ENCODE data around the gene SMIM11. TPM values are rescaled to one million over a fixed set of nuclear protein-coding genes. Genes with fewer than 3 reads are reported as not detected.

SMIM11 gene
- total RNA-seq, 1 donor: 6.5 TPM

DNA sequence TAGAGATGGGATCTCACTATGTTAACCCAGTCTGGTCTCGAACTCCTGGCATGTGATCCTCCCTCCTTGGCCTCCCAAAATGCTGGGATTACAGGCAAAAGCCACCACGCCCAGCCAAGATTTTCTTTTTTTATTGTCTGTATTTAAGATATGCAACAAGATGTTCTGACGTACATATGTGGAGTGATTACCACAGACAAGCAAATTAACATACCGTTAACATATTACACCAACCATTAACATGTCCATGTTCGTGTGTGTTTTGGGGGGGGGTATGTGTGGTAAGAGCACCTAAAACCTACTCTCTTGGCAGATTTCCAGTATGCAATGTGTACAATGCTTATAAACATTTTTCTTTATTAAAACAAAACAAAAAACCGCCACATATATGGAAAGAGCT, 22.1 kb upstream of the SMIM11 start:
- TF ChIP-seq, protein P1, sequence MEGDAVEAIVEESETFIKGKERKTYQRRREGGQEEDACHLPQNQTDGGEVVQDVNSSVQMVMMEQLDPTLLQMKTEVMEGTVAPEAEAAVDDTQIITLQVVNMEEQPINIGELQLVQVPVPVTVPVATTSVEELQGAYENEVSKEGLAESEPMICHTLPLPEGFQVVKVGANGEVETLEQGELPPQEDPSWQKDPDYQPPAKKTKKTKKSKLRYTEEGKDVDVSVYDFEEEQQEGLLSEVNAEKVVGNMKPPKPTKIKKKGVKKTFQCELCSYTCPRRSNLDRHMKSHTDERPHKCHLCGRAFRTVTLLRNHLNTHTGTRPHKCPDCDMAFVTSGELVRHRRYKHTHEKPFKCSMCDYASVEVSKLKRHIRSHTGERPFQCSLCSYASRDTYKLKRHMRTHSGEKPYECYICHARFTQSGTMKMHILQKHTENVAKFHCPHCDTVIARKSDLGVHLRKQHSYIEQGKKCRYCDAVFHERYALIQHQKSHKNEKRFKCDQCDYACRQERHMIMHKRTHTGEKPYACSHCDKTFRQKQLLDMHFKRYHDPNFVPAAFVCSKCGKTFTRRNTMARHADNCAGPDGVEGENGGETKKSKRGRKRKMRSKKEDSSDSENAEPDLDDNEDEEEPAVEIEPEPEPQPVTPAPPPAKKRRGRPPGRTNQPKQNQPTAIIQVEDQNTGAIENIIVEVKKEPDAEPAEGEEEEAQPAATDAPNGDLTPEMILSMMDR (IDR thresholded peaks at IDR 0.05; ENCODE audit: insufficient read depth, low read length): no peak
- H3K4me3 ChIP-seq (ENCODE audit: low read depth, low read length): no peak overlapping the region
- no peak for DNase-seq (ENCODE audit: low read depth)

GRCh38 chr21:34354836-34355235, 20.5 kb upstream of the SMIM11 start:
- H3K4me3 ChIP-seq (ENCODE audit: low read depth, low read length): no peak overlapping the region
- TF ChIP-seq, protein P1 (IDR thresholded peaks at IDR 0.05; ENCODE audit: insufficient read depth, low read length): no peak
- no peak for DNase-seq (ENCODE audit: low read depth)

DNA sequence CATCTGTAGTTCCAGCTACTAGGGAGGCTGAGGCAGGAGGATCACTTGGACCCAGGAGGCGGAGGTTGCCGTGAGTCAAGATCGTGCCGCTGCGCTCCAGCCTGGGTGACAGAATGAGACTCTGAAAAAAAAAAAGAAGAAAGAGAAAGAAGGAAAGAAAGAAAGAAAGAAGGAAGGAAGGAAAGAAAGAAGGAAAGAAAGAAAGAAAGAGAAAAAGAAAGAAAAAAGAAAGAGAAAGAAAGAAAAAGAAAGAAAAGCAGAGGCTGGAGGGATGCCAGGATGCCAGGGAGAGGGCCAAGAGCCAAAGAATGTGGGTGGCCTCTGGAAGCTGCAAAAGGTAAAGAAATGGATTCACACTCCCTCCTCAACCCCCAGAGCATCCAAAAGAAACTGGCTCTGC, 19.7 kb upstream of the SMIM11 start:
- TF ChIP-seq, protein P1 (IDR thresholded peaks at IDR 0.05; ENCODE audit: insufficient read depth, low read length): no peak
- H3K4me3 ChIP-seq (ENCODE audit: low read depth, low read length): no peak overlapping the region
- DNase-seq (ENCODE audit: low read depth): no peak

- no peak for DNase-seq (ENCODE audit: low read depth)
- TF ChIP-seq, protein P1 (IDR thresholded peaks at IDR 0.05; ENCODE audit: insufficient read depth, low read length): no peak
- no peak overlapping the region for H3K4me3 ChIP-seq (ENCODE audit: low read depth, low read length)
Measured at GRCh38 chr21:34357889-34358288, 17.4 kb upstream of the SMIM11 start.

DNA sequence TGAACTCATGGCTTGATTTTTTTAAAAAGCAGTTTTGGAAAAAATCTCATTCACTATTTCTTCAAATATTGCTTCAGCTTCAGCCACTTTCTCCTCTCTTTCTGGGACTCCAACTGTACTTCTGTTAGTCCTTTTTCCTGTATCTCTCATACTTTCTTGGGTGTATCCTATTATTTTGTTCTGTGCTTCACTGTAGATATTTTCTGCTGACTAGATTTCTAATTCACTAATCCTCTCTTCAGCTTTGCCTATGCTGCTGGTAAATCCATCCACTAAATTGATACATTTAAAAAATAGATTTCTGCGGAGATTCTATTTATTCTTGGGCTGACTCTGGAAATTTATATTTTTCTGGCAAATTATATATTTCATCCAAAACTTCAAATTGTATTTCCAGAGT, 16.4 kb upstream of the SMIM11 start:
- no peak for DNase-seq (ENCODE audit: low read depth)
- TF ChIP-seq, protein P1 (IDR thresholded peaks at IDR 0.05; ENCODE audit: insufficient read depth, low read length): no peak
- H3K4me3 ChIP-seq (ENCODE audit: low read depth, low read length): no peak overlapping the region

DNA sequence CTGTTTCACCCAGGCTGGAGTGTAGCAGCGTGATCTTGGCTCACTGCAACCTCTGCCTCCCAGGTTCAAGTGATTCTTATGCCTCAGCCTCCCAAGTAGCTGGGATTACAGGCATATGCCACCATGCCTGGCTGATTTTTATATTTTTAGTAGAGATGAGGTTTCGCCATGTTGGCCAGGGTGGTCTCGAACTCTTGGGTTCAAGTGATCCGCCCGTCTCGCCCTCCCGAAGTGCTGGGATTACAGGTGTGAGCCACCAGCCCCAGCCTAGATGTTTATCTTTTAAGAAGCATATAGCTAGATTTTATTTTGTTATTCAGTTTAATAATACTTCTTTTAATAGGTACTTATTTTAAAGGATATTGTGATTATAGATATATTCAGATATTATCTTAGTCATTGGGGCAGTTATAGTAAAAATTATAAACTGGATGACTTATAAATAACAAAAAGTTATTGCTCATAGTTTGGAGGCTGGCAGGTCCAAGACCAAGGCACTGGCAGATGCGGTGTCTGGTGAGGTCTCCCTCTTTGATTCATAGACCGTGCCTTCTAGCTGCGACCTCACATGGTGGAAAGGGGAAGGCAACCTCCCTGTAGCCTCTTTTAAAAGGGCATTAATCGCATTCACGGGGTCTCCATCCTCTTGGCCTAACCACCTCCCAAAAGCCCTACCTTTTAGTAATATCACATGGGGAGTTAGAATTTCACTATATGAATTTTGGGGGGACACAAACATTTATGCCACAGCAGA, 14.6 kb upstream of the SMIM11 start:
- no peak overlapping the region for H3K4me3 ChIP-seq (ENCODE audit: low read depth, low read length)
- DNase-seq (ENCODE audit: low read depth): no peak
- TF ChIP-seq, protein P1 (IDR thresholded peaks at IDR 0.05; ENCODE audit: insufficient read depth, low read length): no peak

GRCh38 chr21:34362136-34362444, 13.2 kb upstream of the SMIM11 start:
- no peak for DNase-seq (ENCODE audit: low read depth)
- TF ChIP-seq, protein P1 (IDR thresholded peaks at IDR 0.05; ENCODE audit: insufficient read depth, low read length): no peak
- H3K4me3 ChIP-seq (ENCODE audit: low read depth, low read length): no peak overlapping the region
